Nephron progenitor cell (in vitro differentiated cells): ENCODE results near the gene LAMP1.
A peak's percentile ranks its signal among the peaks of the same experiment; 100 is the strongest.

ENCODE experiments used
- DNase-seq: peaks from one replicate; pipeline ENCODE4 v3.0.0; 2021
- H3K27ac Mint-ChIP-seq: 2 replicates; pipeline ENCODE4 v1.8.0; 2021; ENCODE audit warnings: mild to moderate bottlenecking, moderate library complexity, mixed read lengths
- H3K27me3 Mint-ChIP-seq: 2 replicates; pipeline ENCODE4 v1.8.0; 2021; ENCODE audit warnings: mild to moderate bottlenecking, low read depth, mixed read lengths; ENCODE audit not compliant: poor library complexity
- H3K36me3 Mint-ChIP-seq: 2 replicates; pipeline ENCODE4 v1.8.0; 2021; ENCODE audit warnings: low read depth, mixed read lengths
- H3K4me1 Mint-ChIP-seq: 2 replicates; pipeline ENCODE4 v1.8.0; 2021; ENCODE audit warnings: mixed read lengths
- H3K4me3 Mint-ChIP-seq: 2 replicates; pipeline ENCODE4 v1.8.0; 2021; ENCODE audit warnings: mild to moderate bottlenecking, moderate library complexity, mixed read lengths
- H3K9me3 Mint-ChIP-seq: 2 replicates; pipeline ENCODE4 v1.8.0; 2021; ENCODE audit warnings: mild to moderate bottlenecking, moderate library complexity, mixed read lengths
- CTCF ChIP-seq: fragments of 200-600 bp; sonication (generic); IDR thresholded peaks from 2 replicates; pipeline ENCODE4 v1.5.0; 2021; ENCODE audit warnings: antibody characterized with exemption

LAMP1 gene

GRCh38 chr13:113299951-113300350 is 2.9 kb downstream of the LAMP1 start:
- Mint-ChIP-seq H3K36me3 (no peaks in the 10 kb centered on the region), H3K27me3 (peaks cover 11% of the 10 kb centered on the region), H3K4me1 (peaks cover 26% of the 10 kb centered on the region), H3K27ac (no peak overlapping the region), H3K4me3 (no peak overlapping the region), H3K9me3 (peaks cover 3% of the 10 kb centered on the region)
- TF ChIP-seq CTCF: no peak
- no peak for DNase-seq

- peak overlapping the region; percentile 48 for H3K27ac Mint-ChIP-seq
- no peaks in the 10 kb centered on the region for H3K9me3 Mint-ChIP-seq
- H3K4me3 Mint-ChIP-seq: no peak overlapping the region
- no peak for TF ChIP-seq CTCF
- peaks cover 7% of the 10 kb centered on the region for H3K36me3 Mint-ChIP-seq
- DNase-seq: no peak
- H3K4me1 Mint-ChIP-seq: peaks cover 9% of the 10 kb centered on the region
- no peaks in the 10 kb centered on the region for H3K27me3 Mint-ChIP-seq
Observed at GRCh38 chr13:113302986-113303385, 5.9 kb downstream of the LAMP1 start.

GRCh38 chr13:113304121-113304520 is 7.1 kb downstream of the LAMP1 start:
- DNase-seq: no peak
- Mint-ChIP-seq H3K36me3 (peaks cover 7% of the 10 kb centered on the region), H3K9me3 (no peaks in the 10 kb centered on the region), H3K4me3 (no peak overlapping the region), H3K27ac (no peak overlapping the region), H3K27me3 (no peaks in the 10 kb centered on the region), H3K4me1 (no peaks in the 10 kb centered on the region)
- no peak for TF ChIP-seq CTCF

GRCh38 chr13:113305208-113305607 is 8.2 kb downstream of the LAMP1 start:
- Mint-ChIP-seq H3K9me3 (no peaks in the 10 kb centered on the region), H3K27ac (peak overlapping the region; percentile 69), H3K4me1 (peaks cover 5% of the 10 kb centered on the region), H3K4me3 (no peak overlapping the region), H3K27me3 (no peaks in the 10 kb centered on the region), H3K36me3 (peaks cover 13% of the 10 kb centered on the region)
- no peak for TF ChIP-seq CTCF
- no peak for DNase-seq

- Mint-ChIP-seq H3K4me1 (peaks cover 5% of the 10 kb centered on the region), H3K4me3 (no peak overlapping the region), H3K27ac (no peak overlapping the region)
Observed at GRCh38 chr13:113307491-113307890, 10.5 kb downstream of the LAMP1 start.

More at GRCh38 chr13:113307491-113307890, 10.5 kb downstream of the LAMP1 start:
- H3K27me3 Mint-ChIP-seq: no peaks in the 10 kb centered on the region
- TF ChIP-seq CTCF: no peak
- H3K9me3 Mint-ChIP-seq: no peaks in the 10 kb centered on the region
- H3K36me3 Mint-ChIP-seq: peaks cover 28% of the 10 kb centered on the region
- DNase-seq: no peak
